HepG2 (cell line): ENCODE results near the gene GNAT2. TPM values are rescaled to one million over a fixed set of nuclear protein-coding genes. Genes with fewer than 3 reads are reported as not detected.

ENCODE experiments used
- CBFB ChIP-seq: sonication (generic); formaldehyde crosslinking; IDR thresholded peaks from 2 replicates; pipeline ENCODE4 v1.4.0; 2020; ENCODE audit warnings: missing genetic modification reagents
- FOSL2 ChIP-seq: sonication (generic); formaldehyde crosslinking; IDR thresholded peaks from 2 replicates; pipeline ENCODE4 v1.4.0; 2020; ENCODE audit warnings: missing genetic modification reagents
- FOXC1 ChIP-seq: sonication (generic); formaldehyde crosslinking; IDR thresholded peaks from 2 replicates; pipeline ENCODE4 v1.8.0; 2022; ENCODE audit warnings: mild to moderate bottlenecking, missing genetic modification reagents, borderline replicate concordance
- GATAD1 ChIP-seq: IDR thresholded peaks from 2 replicates; pipeline ENCODE4 v1.6.1; 2016; ENCODE audit warnings: missing genetic modification reagents, missing compliant biosample characterization
- HNRNPL ChIP-seq: fragments of 200-400 bp; formaldehyde crosslinking; IDR thresholded peaks from 2 replicates; pipeline ENCODE4 v1.6.1; 2017; ENCODE audit warnings: mild to moderate bottlenecking, low read depth, low read length
- HNRNPLL ChIP-seq: fragments of 200-400 bp; formaldehyde crosslinking; IDR thresholded peaks from 2 replicates; pipeline ENCODE4 v1.6.1; 2017; ENCODE audit warnings: mild to moderate bottlenecking, low read depth, low read length; ENCODE audit not compliant: poor library complexity, severe bottlenecking
- HOXD1 ChIP-seq: sonication (generic); formaldehyde crosslinking; IDR thresholded peaks from 2 replicates; pipeline ENCODE4 v1.5.0; 2020; ENCODE audit warnings: missing genetic modification reagents
- KLF11 ChIP-seq: IDR thresholded peaks from 2 replicates; pipeline ENCODE4 v1.6.1; 2016; ENCODE audit warnings: missing compliant biosample characterization
- NR2C2 ChIP-seq: sonication (generic); formaldehyde crosslinking; IDR thresholded peaks from 2 replicates; pipeline ENCODE4 v1.4.0; 2020; ENCODE audit warnings: missing genetic modification reagents, mild to moderate bottlenecking, moderate library complexity, borderline replicate concordance
- PHF21A ChIP-seq: sonication (generic); formaldehyde crosslinking; IDR thresholded peaks from 2 replicates; pipeline ENCODE4 v1.5.0; 2020; ENCODE audit warnings: mild to moderate bottlenecking, missing genetic modification reagents
- RFX3 ChIP-seq: IDR thresholded peaks from 2 replicates; pipeline ENCODE4 v1.6.1; 2016; ENCODE audit warnings: missing biosample characterization, missing genetic modification reagents
- RXRB ChIP-seq: IDR thresholded peaks from 2 replicates; pipeline ENCODE4 v1.6.1; 2016; ENCODE audit warnings: borderline replicate concordance, missing genetic modification reagents, missing compliant biosample characterization
- SALL2 ChIP-seq: sonication (generic); formaldehyde crosslinking; IDR thresholded peaks from 2 replicates; pipeline ENCODE4 v1.8.1; 2023; ENCODE audit warnings: mild to moderate bottlenecking, missing genetic modification reagents, inconsistent platforms
- SAP130 ChIP-seq: IDR thresholded peaks from 2 replicates; pipeline ENCODE4 v1.6.1; 2016; ENCODE audit warnings: low read depth
- ZNF232 ChIP-seq: sonication (generic); formaldehyde crosslinking; IDR thresholded peaks from 2 replicates; pipeline ENCODE4 v1.4.0; 2020; ENCODE audit warnings: missing genetic modification reagents, borderline replicate concordance
- ZNF354B ChIP-seq: sonication (generic); formaldehyde crosslinking; IDR thresholded peaks from 2 replicates; pipeline ENCODE4 v1.8.0; 2022; ENCODE audit warnings: mild to moderate bottlenecking, missing genetic modification reagents
- ZNF407 ChIP-seq: sonication (generic); formaldehyde crosslinking; IDR thresholded peaks from one replicate; pipeline ENCODE4 v1.5.1; 2020; ENCODE audit warnings: mild to moderate bottlenecking, missing genetic modification reagents; ENCODE audit errors: not compliant biosample characterization
- ZNF569 ChIP-seq: sonication (generic); formaldehyde crosslinking; IDR thresholded peaks from 2 replicates; pipeline ENCODE4 v1.5.0; 2020; ENCODE audit warnings: mild to moderate bottlenecking, missing genetic modification reagents, moderate library complexity, borderline replicate concordance
- ZNF781 ChIP-seq: sonication (generic); formaldehyde crosslinking; IDR thresholded peaks from 2 replicates; pipeline ENCODE4 v1.5.1; 2020; ENCODE audit warnings: borderline replicate concordance, mild to moderate bottlenecking, missing genetic modification reagents; ENCODE audit errors: not compliant biosample characterization
- polyA plus RNA-seq, 8 experiments: library from polyadenylated mRNA; depleted of rRNA in 3 of 8; stranded (reverse) in 7 of 8; unstranded in 1 of 8; fragments of >200 nt; fragmentation: Illumina TruSeq in 4 of 8; extraction: Trizol in 4 of 8; gene quantifications; 2 replicates each; pipeline versions ENCODE4 v1.2.1 to v1.2.3, GENCODE V29; 2011 to 2016; ENCODE audit warnings: low read depth in 4 of 8, missing spikeins in 1 of 8, mixed read lengths in 1 of 8; ENCODE audit not compliant: insufficient read depth in 1 of 8
- total RNA-seq, 5 experiments: library from RNA; depleted of rRNA; stranded (reverse); fragments of >200 nt; fragmentation: Illumina TruSeq; extraction: Trizol; gene quantifications; 2 replicates each; pipeline ENCODE4 v1.2.3, GENCODE V29; 2016; ENCODE audit warnings: low read depth in 1 of 5
- TF ChIP-seq, protein P1 (sequence below): fragments of 450-650 bp; IDR thresholded peaks from 2 replicates; pipeline ENCODE4 v1.6.1; 2016

Gene GNAT2
- total and polyA plus RNA-seq, 2 of the 13 experiments (the other 11 are each of a cell fraction or from before 2014, with no cell fraction given): 0.08 to 0.20 TPM

DNA sequence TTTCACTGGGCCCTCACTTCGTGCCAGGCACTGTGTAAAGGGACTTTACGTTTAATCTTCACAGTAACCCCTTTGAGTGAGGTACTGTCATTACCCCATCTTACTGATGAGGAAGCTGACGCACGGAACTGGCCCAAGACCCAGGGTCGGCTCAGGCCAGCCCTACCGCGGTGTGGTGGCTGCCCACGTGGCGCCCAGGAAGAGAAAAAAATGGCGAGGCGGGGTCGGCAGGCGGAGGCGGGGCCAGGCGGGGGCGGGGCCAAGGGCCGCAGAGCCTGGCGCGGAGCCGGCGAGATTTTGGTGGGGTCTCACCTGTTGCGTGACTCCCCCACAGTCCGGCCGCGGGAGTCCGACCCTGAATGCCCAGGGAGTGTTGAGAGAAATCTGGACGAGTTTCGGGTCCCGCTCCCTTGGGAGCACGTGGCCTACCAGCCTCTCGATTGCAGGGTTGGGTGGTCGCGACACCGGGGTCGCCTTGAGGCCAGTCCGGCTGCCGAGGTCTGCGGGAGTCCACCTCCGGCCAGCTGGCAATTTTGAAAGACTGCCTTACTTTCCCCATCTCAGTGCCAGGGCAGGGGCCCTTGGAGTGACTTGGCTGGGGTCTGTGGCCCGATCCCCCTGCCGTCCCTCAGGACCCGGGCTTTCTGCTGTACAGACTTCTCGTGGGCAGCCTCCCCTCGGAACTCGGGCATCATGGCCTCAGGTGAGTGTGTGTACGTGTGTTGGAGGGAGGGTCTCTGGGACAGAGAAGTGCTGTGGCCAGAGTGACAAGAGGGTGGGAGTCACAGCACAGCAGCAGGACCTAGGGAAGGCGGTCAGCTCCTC, at the start of gene GNAT2, which contains the start of gene AMPD2 (continued):
- TF ChIP-seq ZNF407 (CRISPR knock-in tag) (peak; percentile 81), ZNF232 (CRISPR knock-in tag) (no peak), CBFB (0 out of 2 replicates have a peak, but pooled peaks have one; percentile 48), RXRB (CRISPR knock-in tag) (peak; percentile 88), ZNF569 (no peak), PHF21A (peak; percentile 61; the same call in 1 of the 2 replicates), NR2C2 (CRISPR knock-in tag) (peak; percentile 2; the same call in 1 of the 2 replicates), RFX3 (no peak), ZNF781 (CRISPR knock-in tag) (no peak), HNRNPL (no peak), ZNF354B (CRISPR knock-in tag) (no peak), FOXC1 (CRISPR knock-in tag) (peak; percentile 19; the same call in 1 of the 2 replicates), GATAD1 (CRISPR knock-in tag) (peak; percentile 21; the same call in 1 of the 2 replicates), KLF11 (no peak), HOXD1 (CRISPR knock-in tag) (no peak; the same call in 1 of the 2 replicates), FOSL2 (peak; percentile 23; the same call in 1 of the 2 replicates), SAP130 (CRISPR knock-in tag) (peak; percentile 95), SALL2 (CRISPR knock-in tag) (peak; percentile 82; the same call in 1 of the 2 replicates), HNRNPLL (peak; percentile 43)
- TF ChIP-seq, protein P1, sequence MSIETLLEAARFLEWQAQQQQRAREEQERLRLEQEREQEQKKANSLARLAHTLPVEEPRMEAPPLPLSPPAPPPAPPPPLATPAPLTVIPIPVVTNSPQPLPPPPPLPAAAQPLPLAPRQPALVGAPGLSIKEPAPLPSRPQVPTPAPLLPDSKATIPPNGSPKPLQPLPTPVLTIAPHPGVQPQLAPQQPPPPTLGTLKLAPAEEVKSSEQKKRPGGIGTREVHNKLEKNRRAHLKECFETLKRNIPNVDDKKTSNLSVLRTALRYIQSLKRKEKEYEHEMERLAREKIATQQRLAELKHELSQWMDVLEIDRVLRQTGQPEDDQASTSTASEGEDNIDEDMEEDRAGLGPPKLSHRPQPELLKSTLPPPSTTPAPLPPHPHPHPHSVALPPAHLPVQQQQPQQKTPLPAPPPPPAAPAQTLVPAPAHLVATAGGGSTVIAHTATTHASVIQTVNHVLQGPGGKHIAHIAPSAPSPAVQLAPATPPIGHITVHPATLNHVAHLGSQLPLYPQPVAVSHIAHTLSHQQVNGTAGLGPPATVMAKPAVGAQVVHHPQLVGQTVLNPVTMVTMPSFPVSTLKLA: peak; percentile 88
